Left hindlimb (tissue), 1 donor: ENCODE data around the gene GRK5.

ENCODE experiments used
- DNase-seq: peaks from one replicate; pipeline ENCODE4 v3.0.0-alpha.2; 2018

Gene GRK5

DNA sequence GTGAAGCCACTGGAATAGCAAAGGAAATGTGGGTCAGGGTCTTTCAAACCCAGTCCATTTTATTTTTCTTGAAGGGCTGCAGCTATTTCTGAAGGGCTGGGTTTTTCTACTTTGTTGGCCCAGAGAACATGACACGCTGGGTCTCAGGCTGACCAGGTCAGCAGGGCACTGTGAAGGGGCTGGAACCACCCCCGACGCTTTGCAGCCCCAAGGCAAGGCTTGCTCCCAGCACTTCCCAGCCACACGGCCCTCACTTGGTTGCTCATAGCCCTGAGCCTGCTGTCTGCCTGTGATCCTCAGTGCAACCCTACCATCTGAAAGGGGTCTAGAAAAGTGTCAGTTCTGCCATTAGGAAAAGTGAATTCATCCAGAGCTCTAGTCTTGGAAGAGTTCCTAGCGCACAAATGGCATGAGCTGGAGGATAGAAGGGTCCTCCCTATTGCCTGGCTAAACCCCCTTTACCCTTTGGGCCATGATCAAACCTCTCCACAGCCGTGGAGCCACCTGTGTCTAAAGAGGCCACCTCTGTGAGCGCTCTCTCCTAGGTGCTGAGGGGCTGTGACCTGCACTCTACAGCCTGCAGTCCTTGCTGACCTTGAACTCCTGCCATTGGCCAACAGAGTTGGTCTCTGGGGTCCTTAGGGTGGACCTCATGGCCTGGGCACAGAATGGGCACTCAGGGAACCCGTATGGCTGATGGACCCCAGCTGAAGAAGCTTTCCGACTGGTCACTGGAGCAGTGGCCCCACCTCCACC is 203.2 kb downstream of the GRK5 start:
- no peak for DNase-seq

DNA sequence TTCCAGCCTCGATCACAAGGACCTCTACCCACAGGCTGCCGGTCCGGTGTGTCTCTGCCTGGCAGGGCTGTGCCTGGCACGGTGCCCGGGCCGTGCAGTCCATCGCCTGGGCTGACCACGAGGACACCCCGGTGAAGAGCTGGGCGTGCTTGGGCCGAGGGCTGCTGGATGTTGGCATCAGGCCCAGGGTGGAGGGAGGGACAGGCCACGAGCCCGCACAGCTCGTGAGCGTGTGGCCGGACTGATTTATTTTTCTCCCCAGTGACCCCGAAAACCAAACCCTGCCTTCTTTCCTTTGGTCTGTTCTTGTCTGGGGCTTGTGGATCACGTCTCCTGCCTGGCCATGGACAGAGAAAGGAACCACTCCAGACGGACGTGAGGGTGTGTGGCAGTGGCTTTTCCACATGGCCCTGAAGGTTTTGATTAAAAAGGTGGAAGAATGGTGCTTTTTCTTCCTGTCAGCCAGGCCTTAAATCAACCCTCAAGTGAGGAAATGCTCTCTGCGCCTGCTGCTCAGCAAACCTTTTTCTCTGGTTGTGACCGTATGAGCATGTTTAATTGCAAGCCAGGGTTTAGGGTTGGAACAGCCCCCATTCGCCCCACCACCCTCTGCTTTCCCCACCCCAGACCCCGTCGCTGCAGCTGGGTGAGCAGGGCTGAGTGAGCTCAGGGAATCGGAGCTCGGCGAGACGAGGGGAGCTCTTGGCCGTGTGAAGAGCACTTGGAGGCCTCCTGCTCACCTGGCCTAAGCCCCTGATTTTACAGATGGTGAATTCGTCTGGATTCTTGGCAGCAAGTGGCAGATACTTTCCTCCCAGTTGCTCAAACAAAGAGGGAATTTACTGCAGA is 205.1 kb downstream of the GRK5 start:
- peak; percentile 86 for DNase-seq

DNA sequence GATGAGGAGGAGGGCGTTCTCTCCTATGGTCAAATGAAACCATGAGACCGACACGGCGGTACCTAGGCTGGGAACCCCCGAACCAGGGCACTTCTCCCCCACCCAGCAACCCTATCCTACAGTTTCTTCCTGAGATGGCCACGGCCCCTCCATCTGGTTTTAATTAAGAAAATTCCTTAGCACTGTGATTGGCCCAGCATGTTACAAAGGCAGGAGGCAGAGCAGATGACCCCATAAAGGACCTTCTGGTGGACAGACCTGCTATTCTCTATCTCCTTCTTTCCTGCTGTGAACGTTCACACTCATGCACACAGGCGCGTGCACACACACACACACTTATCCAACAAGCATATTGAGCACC is 205.7 kb downstream of the GRK5 start:
- DNase-seq: peak; percentile 57

DNA sequence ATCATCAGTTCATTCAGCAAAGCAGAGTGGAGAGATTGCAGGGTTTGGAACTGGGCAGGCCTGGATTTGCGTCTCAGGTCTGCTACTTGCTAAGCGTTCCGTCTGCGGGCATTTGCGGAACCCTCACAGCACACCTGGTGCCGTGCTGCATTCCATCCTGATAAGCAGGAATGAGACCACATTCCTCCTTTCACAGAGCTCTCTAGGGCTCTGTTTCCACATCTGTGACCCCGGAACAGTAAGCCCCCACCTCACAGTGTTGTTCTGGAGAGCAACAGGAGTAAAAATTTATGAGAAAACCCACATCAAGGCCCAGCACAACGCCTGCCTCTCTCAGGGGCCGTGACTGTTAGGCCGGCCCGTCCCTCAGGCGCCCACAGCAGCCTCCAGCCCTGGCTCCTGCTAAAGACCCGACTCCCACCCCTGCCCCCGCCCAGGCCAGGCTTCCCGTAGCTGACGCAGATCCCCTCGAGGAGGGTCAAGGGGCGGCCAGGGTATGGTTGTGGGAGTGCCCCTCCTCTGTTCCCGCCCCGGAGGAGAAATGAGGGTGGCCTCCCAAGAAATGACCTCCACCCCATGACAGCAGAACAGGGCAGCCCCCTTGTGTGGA is 206.2 kb downstream of the GRK5 start:
- DNase-seq: peak; percentile 81

DNA sequence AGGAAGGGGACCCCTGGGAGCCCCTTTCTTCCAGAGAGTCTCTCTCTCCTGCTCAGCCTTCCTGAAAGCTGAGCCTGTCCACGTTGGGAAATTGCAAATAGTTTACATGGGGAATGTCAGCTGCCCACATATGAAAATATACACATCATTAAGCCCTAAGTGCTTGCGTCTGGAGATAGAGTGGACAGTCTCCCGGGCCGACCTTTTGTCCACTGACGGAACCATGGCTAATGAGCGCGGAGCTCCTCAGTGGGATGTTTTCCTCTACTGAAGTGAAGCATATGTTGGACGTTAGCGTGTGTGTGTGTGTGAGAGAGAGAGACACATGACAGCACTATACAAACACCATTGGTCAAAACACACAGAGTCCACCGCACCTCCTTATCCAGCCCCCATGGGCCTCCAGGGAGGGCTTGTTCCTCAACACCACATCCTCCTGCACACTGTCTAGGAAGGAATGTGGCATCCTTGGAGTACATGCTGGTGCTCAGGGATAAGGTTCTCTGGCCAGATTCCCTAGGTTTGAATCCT is 206.8 kb downstream of the GRK5 start:
- DNase-seq: peak; percentile 66

DNA sequence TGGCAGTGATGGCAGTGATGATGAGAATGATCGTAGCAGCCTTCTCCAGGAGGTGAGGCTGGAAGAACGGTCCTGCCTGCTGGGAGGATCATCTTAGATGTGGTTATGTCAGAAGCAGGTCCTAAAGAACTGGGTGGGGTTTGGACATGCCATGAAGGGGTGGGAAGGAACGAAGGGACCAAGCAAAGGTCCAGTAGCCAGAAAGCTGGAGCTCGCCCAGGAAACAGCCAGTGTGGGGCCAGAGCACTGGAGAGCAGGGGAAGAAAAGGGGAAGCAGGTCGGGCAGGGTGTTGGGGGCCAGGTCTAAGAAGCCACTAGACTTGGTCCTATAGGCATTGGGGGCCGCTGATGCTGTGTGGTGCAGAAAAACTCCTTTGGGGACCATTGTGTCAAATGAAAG is 207.8 kb downstream of the GRK5 start:
- DNase-seq: no peak

DNA sequence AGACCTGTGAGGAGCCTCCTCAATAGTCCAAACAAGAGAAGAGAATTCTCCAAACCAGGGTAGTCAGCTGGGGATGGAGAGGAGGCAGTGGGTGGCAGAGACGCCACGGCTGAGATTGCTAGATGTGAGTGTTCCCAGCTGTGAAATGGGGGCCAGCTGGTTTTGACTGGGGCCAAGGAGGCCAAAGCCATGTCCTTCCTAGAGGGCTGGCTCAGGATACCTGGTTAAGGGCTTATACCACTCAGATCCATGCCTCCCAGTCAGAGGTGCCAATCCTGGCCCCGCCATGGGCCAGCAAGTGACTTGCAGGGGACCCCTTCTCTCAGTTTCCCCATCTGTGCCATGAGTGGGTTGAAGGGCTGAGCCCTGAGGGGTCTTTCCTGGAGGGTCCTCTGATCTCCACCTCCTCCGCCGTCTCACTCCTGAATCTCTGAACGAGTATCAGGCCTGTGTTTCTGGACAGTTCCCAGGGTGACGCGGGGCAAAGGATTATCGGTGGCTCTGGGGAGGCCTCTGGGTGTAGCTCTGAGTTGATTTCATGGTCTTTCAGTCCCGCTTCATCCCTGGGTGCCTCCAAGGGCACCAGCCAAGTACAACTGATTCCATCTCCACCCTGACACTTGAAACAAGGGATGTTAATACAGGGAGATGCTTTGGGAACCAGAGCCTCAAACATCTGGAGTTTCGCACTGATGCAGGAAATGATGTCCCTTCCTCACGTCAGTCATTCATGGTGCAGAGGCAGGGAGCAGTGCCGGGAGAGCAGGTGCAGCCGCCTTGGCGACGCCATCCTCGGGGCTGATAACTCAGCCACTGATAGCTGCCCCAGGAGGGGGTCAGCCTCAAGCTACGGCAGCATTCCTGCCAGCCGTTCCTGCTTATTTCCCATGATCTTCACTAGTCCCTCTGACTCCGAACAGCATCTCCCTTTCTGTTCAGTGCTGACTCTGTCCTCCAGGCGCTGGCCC is 208.4 kb downstream of the GRK5 start:
- no peak for DNase-seq

DNA sequence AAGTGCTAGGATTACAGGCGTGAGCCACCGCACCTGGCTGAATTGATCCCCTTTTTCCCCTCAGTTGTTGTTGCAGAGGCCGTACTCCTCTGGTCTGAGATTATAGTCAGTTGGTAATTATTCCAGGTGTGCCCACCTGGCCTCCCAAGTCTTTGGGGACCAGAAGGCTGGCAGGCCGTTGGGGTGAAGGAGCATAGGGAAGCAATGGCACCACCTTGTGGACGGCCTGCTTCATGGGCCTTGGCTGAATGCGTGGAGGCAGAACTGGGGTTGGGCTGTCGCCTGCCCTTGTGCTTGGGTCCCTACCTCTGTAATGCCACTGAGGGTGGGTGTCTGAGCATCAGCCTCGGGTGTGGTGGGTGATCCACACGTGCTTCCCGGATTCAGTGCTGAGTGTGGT is 209.5 kb downstream of the GRK5 start:
- peak; percentile 58 for DNase-seq

DNA sequence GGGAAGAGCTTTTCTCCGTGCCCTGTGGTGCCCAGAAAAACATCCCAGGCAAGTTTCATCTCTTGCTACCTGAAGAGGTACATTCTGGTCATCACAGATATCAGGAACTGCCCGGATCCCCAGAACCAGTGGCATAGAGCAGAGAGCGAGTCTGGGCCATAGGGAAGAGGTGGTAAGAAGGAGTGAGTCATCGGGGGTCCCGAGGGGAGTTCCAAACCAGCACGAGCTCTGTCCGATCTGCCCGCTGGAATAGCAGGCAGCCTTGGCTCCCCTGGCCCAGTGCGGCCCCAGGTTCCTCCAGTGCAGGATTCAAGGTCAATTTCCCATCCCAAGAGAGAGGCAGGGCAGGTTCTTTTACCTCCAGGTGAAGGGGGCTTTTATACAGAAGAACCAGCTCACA is 210.5 kb downstream of the GRK5 start:
- DNase-seq: no peak

DNA sequence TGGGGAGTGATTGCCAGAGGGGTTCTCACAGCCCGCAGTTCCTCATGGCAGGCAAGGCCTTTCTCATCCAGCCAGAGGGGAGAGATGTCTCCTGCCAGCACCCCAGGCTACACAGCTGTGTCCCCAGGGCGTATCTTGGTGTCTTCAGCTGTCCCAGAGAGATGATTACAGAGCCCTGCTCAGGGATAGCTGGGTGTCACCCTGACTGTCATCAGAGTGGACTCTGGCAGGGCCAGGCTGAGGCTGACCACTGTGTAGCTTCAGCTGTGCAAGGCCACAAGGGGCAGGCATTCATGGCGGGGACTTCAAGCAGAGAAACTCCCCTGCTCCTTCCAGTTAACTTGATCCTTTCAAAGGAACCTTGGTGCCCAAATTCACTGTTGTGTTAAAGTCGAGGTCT is 211.0 kb downstream of the GRK5 start:
- DNase-seq: no peak

DNA sequence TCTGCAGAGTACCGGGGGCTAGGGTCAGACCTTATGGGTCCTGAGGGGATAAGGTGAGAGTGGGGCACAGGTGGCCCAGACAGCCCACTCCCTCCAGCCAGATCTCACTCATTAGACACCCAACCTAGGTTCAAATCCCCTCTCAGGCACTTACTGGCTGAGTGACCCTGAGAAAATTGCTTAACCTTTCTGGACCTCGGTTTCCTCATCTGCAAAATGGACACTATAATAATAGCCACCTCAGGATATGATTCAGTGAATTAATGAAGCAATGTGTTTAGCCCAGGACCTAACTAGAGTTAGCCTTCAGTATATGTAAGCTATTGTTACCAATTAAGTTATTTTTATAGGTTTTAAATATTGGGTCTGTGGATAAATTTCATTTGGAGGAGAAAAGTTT is 212.6 kb downstream of the GRK5 start:
- no peak for DNase-seq

DNA sequence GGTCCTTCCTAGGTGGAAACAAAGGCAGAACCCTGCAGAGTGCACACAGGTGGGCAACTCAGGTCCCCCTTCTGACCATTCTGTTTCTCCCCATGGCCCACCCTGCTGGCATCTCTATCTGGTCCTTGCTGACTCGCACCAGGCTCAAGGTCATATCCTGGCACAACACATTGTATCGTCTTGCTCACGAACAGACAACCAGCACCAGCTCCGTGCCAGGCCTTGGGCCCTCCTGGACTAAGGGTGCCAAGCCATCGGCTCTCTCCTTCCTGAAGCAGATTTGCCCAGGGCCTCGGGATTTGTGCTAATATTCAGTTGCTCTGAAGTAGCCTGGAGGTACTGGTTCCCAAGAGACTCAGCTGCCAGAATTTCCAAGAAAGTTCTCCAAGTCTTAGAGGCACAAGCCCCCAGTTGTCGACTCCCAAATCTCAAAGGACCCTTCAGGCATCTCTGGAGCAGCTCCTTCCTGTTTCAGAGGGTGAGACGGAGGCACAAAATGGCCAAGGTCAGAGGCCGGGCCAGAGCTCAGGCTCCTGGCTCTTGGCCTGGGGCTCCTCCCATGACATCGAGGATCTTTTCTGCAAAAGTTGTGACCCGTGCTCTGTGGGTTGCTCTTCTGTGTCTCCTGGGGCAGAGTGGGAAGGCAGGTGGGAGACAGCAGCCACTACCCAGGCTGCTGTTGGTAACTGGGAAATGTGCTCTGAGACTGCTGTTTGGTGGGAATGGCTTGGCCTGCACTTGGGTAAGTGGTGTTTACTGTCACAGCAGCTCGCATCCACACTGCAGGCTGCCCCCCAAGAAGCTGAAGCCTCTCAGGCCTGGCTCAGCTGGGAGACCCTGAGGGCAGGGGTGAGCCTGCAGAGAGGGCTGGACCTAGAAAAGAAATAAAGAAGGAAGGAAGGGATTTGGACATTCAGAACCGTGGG is 213.8 kb downstream of the GRK5 start:
- DNase-seq: no peak

DNA sequence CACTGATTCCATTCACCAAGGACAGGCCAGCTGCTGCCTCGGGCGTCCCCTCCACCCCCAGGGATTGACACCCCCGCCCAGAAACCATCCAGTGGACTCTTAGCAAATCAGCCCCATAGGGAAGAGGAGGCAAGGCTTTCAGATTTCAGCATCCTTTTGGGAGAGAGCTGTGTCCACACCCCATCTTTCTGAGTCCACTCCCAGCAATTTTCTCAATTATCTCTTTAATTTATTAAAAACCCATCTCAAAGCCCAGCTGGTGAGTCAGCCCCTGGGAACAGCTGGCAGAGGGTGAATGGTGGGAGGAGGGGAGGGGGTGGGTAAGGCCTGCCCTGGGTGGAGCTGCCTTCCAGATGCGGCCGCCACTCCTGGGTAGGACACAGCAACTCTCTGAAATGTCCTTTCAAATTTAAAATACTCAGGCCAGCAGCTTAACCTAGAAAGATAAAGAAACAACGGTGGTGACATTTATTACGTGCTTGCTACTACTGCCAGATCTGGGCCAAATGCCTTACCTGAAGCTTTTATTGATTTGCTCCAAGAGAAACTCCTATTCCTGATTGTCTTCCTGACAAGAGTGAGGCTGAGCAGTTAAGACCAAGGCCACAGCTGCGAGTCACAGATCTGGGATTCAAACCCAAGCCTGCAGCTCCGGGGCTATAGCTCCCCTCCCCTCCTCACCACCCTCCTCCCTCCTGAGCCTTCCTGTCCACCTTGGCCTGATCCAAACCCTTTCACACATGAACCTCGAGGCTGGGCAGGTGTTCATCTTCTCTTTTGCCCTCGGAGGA is 214.7 kb downstream of the GRK5 start:
- DNase-seq: peak; percentile 69

DNA sequence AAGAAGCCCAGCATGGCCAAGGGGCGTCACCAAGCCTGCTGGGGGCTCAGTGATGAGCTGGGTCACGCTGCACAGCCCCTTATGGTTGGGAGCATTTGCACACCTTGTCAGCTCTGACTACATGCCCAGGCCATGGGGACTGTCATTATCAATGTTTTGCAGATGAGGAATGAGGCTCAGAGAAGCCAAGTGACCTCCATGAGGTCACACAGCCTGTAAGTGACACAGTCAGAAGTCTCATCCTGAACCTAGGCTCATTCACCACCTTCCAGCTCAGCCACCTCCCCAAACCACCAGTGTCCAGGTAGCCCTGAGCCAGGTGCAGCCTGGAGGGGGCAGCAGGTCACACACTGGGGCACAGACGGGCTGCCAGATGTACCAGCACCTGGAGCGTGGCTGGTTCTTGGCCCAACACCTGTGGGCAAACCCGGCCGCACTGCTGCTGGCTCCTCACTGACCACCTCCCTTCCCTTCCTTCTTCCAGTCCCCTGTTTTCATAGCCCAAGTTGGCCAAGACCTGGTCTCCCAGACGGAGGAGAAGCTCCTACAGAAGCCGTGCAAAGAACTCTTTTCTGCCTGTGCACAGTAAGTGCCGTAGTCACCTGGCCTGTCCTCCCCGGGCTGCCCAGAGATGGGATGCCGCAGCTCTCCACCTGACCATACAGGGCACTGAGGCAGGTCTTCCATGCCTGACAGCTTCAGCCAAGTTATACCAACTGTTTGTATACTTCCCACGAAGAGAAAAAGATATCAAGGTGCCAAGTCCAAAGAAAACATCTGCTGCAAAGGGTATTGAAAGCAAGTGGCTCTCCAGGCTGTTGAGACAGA is 215.5 kb downstream of the GRK5 start:
- DNase-seq: no peak

DNA sequence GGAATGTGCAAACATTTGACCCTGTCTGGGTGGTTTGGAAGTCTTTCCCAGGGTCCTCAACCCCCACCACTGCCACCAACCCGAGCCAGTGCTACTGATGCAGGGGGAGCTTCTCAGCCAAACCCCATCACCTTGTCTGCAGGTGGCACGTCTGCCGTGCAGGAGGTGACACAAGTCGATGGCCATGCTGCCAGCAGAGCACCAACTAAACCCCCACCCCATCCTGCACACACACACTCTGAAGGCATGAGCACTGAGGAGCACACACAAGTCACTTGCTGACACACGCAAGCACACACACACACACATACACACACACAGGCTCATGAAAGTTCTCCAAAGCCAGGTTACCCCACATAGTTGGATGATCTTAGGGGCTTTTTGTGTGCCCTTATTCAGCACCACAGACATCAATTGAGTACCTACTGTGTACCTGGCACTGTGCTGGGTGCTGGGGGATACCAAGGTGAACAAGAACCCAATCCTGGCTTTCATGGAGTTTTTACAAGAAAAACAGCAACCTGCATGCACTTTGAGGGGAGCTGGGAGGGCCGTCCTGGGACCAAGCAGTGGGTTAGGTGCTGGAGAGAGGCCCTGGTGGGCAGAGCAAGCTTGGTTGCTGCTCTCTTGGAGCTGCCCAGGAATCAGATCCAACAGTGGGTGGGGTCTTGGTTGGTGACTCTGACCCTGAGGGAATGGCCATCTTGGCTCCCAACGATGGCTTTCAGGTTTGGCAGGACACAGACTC is 216.3 kb downstream of the GRK5 start:
- no peak for DNase-seq

DNA sequence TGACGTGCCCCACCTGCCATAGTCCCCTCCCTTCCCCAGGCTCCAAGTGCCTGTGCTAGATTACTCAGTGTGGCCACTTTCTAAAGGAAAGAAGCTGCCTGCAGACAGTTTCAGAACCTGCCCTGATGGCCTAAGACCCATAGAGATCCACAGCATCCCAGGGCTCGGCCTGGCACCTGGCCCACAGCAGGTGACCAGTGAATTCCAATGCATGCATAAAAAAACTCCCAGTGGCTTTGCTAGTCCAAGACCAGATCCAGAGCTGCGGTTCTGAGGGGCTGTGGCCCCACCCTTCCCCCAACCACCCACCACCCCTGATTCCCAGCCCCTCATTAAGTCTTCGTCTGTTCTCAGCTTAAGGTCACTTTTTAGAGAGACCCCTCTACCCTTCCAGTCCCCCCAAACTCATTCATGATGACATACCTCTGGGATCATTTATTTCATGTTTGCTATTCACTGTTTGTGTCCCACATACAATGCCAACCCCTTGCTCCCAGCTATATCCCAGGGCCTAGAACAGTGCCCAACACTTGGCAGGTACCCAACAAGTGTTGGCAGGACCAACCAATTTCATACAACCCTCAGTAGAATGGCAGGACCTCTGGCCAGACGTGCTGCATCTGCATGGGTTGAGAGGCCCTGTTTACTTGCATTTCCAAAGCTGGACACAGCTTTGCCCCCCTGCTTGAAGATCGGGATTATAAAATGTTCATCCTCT is 217.0 kb downstream of the GRK5 start:
- DNase-seq: no peak

DNA sequence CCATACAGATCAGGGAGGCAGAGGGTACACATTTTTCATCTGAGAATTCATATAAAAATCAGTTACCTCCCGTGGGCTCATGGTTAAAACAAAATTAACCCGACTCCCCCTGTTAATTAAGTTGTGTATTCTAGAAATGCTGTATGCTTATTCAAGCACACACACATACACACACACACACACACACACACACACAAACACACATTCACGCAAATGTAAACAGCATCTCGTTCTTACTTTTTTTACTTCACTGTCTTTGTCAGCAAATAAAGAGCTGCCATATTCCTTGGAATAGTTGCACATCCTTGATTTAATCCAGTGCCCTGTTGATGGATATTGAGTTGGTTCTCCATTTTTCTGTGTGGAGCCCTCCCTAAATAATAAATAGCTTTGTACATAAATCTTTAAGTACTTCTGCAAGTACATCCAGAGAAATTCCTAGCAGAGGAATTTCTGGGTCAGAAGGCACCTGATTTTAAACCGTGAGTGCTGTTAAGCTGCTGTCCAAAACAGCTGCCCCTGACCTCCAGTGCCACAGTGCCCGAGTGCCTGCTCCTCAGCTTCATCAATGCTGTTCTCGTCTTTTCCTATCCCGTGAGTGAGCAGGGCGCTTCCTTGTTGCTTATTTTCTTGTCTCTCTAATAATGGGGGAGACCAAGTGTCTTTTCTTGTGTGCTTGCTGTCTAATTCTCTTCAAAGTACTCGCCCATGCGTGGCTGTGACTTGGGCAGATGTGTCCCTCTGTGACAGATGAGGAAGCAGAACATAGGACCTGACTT is 217.9 kb downstream of the GRK5 start:
- no peak for DNase-seq

DNA sequence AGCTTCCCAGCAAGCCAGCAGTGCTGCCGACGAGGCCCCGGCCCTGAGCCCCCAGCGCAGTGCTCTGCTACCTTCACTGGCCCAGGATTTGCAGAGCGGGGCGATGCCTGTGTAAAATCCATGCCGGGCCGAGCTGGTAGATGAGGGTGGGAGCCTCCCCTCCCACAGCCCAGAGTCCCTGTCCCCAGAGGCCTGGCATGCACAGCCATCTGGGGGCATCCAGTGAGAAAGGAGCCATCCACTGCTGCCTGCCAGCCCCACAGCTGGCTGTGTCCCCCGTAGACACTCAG is 218.5 kb downstream of the GRK5 start:
- DNase-seq: no peak
